Measurements from ENCODE around the gene LRRC4C. TPM values are rescaled to one million over a fixed set of nuclear protein-coding genes. Genes with fewer than 3 reads are reported as not detected.
"Not testable (repeated sequence)": the region's sequence is repeated elsewhere in the genome, so short reads cannot be mapped to it uniquely, and the experiment has no call there.

The LRRC4C gene
- total RNA-seq, 6 experiments from 2014 or later: not detected

DNA sequence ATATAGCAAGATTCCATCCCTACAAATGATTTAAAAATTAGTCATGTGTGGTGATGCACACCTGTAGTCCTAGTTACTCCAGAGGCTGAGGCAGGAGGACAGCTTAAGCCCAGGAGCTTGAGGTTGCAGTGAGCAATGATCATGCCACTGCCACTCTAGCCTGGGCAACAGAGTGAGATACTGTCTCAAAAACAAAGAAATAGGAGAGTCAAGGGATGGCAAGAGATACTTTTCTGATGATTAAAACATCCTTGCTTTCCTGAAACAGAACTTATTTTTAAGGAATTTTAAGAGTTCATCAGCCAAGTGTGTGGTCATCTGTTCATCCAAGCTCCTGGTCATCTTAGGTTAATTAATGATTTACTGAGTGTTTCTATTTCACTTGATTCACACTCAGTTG is 1252.0 kb downstream of the LRRC4C start:
- H3K4me3 Mint-ChIP-seq: no peak overlapping the region
- TF ChIP-seq, protein P1, sequence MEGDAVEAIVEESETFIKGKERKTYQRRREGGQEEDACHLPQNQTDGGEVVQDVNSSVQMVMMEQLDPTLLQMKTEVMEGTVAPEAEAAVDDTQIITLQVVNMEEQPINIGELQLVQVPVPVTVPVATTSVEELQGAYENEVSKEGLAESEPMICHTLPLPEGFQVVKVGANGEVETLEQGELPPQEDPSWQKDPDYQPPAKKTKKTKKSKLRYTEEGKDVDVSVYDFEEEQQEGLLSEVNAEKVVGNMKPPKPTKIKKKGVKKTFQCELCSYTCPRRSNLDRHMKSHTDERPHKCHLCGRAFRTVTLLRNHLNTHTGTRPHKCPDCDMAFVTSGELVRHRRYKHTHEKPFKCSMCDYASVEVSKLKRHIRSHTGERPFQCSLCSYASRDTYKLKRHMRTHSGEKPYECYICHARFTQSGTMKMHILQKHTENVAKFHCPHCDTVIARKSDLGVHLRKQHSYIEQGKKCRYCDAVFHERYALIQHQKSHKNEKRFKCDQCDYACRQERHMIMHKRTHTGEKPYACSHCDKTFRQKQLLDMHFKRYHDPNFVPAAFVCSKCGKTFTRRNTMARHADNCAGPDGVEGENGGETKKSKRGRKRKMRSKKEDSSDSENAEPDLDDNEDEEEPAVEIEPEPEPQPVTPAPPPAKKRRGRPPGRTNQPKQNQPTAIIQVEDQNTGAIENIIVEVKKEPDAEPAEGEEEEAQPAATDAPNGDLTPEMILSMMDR (IDR thresholded peaks at IDR 0.05): no peak
- H3K27me3 Mint-ChIP-seq (ENCODE audit: insufficient read depth): no peaks in the 10 kb centered on the region
- DNase-seq: no peak
- no peaks in the 10 kb centered on the region for H3K36me3 Mint-ChIP-seq (ENCODE audit: low read depth)
- no peak overlapping the region for H3K27ac Mint-ChIP-seq
- no peaks in the 10 kb centered on the region for H3K4me1 Mint-ChIP-seq (ENCODE audit: low read depth)
- H3K9me3 Mint-ChIP-seq: peaks cover 17% of the 10 kb centered on the region; the same call in 1 of the 2 replicates

- DNase-seq: no peak
- no peak overlapping the region for H3K27ac Mint-ChIP-seq
- peaks cover 23% of the 10 kb centered on the region; the same call in 1 of the 2 replicates for H3K9me3 Mint-ChIP-seq
- no peaks in the 10 kb centered on the region for H3K27me3 Mint-ChIP-seq (ENCODE audit: insufficient read depth)
- TF ChIP-seq, protein P1 (IDR thresholded peaks at IDR 0.05): no peak
- H3K4me1 Mint-ChIP-seq (ENCODE audit: low read depth): no peaks in the 10 kb centered on the region
- no peaks in the 10 kb centered on the region for H3K36me3 Mint-ChIP-seq (ENCODE audit: low read depth)
- H3K4me3 Mint-ChIP-seq: no peak overlapping the region
Measured at GRCh38 chr11:40204228-40204627, 1255.2 kb downstream of the LRRC4C start.

GRCh38 chr11:40203606-40204005 is 1255.8 kb downstream of the LRRC4C start:
- TF ChIP-seq, protein P1 (IDR thresholded peaks at IDR 0.05): no peak
- H3K4me1 Mint-ChIP-seq (ENCODE audit: low read depth): no peaks in the 10 kb centered on the region
- peaks cover 27% of the 10 kb centered on the region for H3K9me3 Mint-ChIP-seq
- no peak overlapping the region for H3K27ac Mint-ChIP-seq
- H3K27me3 Mint-ChIP-seq (ENCODE audit: insufficient read depth): no peaks in the 10 kb centered on the region
- DNase-seq: no peak
- no peak overlapping the region for H3K4me3 Mint-ChIP-seq
- no peaks in the 10 kb centered on the region for H3K36me3 Mint-ChIP-seq (ENCODE audit: low read depth)

DNA sequence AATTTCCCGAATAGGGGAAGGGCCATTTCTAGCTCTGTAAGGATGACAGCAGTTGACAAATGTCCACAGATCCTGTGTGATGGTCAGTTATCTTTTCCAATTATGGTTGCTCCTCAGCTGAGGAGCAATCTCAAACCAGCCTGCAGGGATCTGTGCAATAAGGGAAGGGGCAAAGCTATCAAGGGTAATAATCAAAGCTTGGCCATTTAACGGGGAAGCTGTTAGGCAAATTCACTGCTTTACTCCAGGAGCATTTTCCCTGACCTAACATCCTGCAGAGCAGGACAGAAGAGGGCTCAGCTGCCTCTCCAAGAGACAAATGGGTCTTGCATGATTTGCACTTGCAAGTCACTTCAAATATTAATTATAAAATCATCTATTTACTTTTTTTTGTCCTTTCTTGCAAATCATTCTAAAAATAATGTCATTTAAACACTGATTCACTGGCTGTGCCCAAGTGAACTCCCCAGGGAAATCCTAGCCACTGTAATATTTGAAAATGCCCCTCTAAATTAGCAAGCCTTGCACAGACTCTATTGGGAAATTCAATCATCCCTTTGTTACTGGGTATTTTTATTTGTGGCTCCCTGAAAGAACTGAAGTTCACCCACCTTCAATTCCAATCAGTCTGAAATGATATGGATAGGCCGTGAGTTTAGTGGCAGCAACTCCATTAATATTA is 1256.7 kb downstream of the LRRC4C start:
- no peaks in the 10 kb centered on the region for H3K4me1 Mint-ChIP-seq (ENCODE audit: low read depth)
- no peak for DNase-seq
- H3K9me3 Mint-ChIP-seq: peaks cover 24% of the 10 kb centered on the region
- H3K27ac Mint-ChIP-seq: no peak overlapping the region
- no peak overlapping the region for H3K4me3 Mint-ChIP-seq
- H3K27me3 Mint-ChIP-seq (ENCODE audit: insufficient read depth): no peaks in the 10 kb centered on the region
- TF ChIP-seq, protein P1 (IDR thresholded peaks at IDR 0.05): no peak
- no peaks in the 10 kb centered on the region for H3K36me3 Mint-ChIP-seq (ENCODE audit: low read depth)

DNA sequence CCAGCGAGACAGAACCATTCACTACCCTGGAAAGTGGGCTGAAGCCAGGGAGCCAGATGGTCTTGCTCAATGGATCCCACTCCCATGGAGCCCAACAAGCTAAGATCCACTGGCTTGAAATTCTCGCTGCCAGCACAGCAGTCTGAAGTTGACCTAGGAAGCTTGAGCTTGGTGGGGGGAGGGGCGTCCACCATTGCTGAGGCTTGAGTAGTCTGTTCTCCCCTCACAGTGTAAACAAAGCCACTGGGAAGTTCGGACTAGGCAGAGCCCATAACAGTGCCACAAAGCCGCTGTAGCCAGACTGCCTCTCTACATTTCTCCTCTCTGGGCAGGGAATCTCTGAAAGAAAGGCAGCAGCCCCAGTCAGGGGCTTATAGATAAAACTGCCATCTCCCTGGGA is 1266.9 kb downstream of the LRRC4C start:
- peaks cover 17% of the 10 kb centered on the region for H3K9me3 Mint-ChIP-seq
- not testable (repeated sequence) for DNase-seq; H3K27me3 Mint-ChIP-seq (ENCODE audit: insufficient read depth); H3K4me3 Mint-ChIP-seq; H3K4me1 Mint-ChIP-seq (ENCODE audit: low read depth); H3K36me3 Mint-ChIP-seq (ENCODE audit: low read depth); H3K27ac Mint-ChIP-seq

DNA sequence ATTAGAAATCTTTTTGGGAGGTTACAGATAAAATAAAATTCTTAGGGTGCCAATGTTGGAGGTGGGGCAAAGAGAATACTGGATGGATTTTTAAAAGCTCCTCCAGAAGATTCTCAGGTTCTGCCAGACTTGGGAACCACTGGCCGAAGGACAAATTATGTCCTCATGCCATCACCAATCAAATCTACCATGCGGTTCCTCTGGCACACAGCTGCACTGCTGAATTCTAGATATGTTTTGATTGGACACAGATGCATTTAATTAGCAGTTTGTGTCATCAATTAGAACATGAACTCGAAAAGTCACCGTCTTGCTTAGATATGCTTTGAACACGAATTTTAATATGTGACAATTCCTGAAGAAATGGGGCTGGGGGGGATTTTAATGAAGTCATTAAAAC is 1269.2 kb downstream of the LRRC4C start:
- Mint-ChIP-seq H3K36me3 (ENCODE audit: low read depth) (no peaks in the 10 kb centered on the region), H3K9me3 (peaks cover 30% of the 10 kb centered on the region), H3K4me1 (ENCODE audit: low read depth) (no peaks in the 10 kb centered on the region), H3K27ac (no peak overlapping the region), H3K4me3 (no peak overlapping the region), H3K27me3 (ENCODE audit: insufficient read depth) (no peaks in the 10 kb centered on the region)
- TF ChIP-seq, protein P1 (IDR thresholded peaks at IDR 0.05): no peak
- no peak for DNase-seq
